HG03571 (cell line): ENCODE measurements around the gene ZNF814.
"Not testable (repeated sequence)": the region's sequence is repeated elsewhere in the genome, so short reads cannot be mapped to it uniquely, and the experiment has no call there.

ENCODE experiments used
- ATAC-seq: cut with Tn5 transposase; IDR thresholded peaks from one replicate; pipeline ENCODE4 v1.9.1; 2021; ENCODE audit not compliant: unreplicated experiment

Gene ZNF814

GRCh38 chr19:57888560-57889231 lies at the start of gene ZNF814:
TSS of gene ZNF814 (minus strand) at chr19:57889037. CDS start at chr19:57888802, 235 bp downstream.
- no peak for ATAC-seq

GRCh38 chr19:57935731-57936130 lies 46.9 kb upstream of the ZNF814 start:
- no peak for ATAC-seq

- ATAC-seq: no peak
These were observed 46.2 kb upstream of the ZNF814 start, which contains the start of gene ZNF418 for GRCh38 chr19:57934820-57935665. TSS of gene ZNF418 (minus strand) at chr19:57935402. CDS start at chr19:57933822, 1,580 bp downstream.

GRCh38 chr19:57927587-57927986 lies 38.8 kb upstream of the ZNF814 start:
- ATAC-seq: no peak

GRCh38 chr19:57916168-57916995 lies 27.5 kb upstream of the ZNF814 start, which contains the start of gene ZNF417:
TSS of gene ZNF417 (minus strand) at chr19:57916592. CDS start at chr19:57916411, 181 bp downstream.
- peak; percentile 93 for ATAC-seq

GRCh38 chr19:57914531-57914930 lies 25.7 kb upstream of the ZNF814 start:
- no peak for ATAC-seq

GRCh38 chr19:57907394-57907793 lies 18.6 kb upstream of the ZNF814 start:
- no peak for ATAC-seq

- no peak for ATAC-seq
These were observed 16.4 kb upstream of the ZNF814 start for GRCh38 chr19:57905258-57905657.

- ATAC-seq: no peak
These were observed 14.9 kb upstream of the ZNF814 start for GRCh38 chr19:57903618-57904184.

- ATAC-seq: no peak
These were observed 11.5 kb upstream of the ZNF814 start for GRCh38 chr19:57900311-57900710.

GRCh38 chr19:57890706-57891105 lies 1.9 kb upstream of the ZNF814 start:
- not testable (repeated sequence) for ATAC-seq

GRCh38 chr19:57888107-57888559 lies 704 bp downstream of the ZNF814 start:
- no peak for ATAC-seq

GRCh38 chr19:57887195-57887941 lies 1.5 kb downstream of the ZNF814 start:
- ATAC-seq: no peak

- no peak for ATAC-seq
These were observed 2.8 kb downstream of the ZNF814 start for GRCh38 chr19:57886046-57886445.

- not testable (repeated sequence) for ATAC-seq
These were observed 14.7 kb downstream of the ZNF814 start for GRCh38 chr19:57873883-57874799.

GRCh38 chr19:57872450-57872849 lies 16.4 kb downstream of the ZNF814 start:
- ATAC-seq: no peak

GRCh38 chr19:57870225-57870624 lies 18.6 kb downstream of the ZNF814 start:
- no peak for ATAC-seq

GRCh38 chr19:57869655-57870054 lies 19.2 kb downstream of the ZNF814 start:
- ATAC-seq: not testable (repeated sequence)
